Esophagus squamous epithelium (tissue), 4 donors: ENCODE data around the gene TBC1D19.

ENCODE experiments used
- POLR2A ChIP-seq, 4 donors: fragments of 450-650 bp; IDR thresholded peaks; one replicate each; pipeline ENCODE4 v1.6.1; 2017; ENCODE audit warnings: antibody characterized with exemption in 4 of 4, mild to moderate bottlenecking in 4 of 4, moderate library complexity in 3 of 4
- TF ChIP-seq, protein P1 (sequence below), 6 experiments: fragments of 450-650 bp in 4 of 6; fragments of 200-600 bp in 2 of 6; sonication (generic) in 2 of 6; IDR thresholded peaks; one replicate each; pipeline ENCODE4 v1.5.1; 2016 to 2019; ENCODE audit warnings: antibody characterized with exemption in 6 of 6, mild to moderate bottlenecking in 4 of 6, moderate library complexity in 4 of 6

DNA sequence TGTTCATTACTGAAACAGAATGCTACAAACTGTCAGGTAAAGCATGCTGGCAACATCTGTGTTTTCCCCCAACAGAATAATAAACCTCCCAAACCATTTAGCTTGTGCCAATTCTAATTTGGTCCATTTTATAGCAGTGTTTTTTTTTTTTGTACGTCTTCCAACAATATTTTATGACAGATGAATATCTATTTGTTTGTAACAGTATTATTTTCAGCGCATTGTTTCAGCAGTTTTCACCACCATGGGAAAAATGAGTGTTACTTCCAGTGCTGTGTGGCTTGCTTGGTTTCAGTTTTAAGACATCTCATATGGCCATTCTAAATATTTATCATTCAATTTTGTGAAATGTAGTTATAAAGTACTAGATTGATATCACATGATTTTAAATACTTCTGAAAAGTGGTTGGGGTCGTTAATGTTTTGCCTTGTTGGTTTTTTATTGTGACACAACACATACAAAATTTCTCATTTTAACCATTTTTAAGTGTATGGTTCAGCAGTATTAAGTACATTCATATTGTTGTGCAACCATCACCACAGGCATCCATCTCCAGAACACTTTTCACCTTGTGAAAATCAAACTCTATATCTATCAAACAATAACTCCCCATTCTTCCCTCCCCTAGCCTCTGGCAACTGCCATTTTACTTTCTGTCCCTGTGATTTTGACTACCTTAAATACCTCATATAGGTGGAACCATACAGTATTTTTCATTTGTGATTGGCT, 25.6 kb upstream of the TBC1D19 start:
- TF ChIP-seq, protein P1, sequence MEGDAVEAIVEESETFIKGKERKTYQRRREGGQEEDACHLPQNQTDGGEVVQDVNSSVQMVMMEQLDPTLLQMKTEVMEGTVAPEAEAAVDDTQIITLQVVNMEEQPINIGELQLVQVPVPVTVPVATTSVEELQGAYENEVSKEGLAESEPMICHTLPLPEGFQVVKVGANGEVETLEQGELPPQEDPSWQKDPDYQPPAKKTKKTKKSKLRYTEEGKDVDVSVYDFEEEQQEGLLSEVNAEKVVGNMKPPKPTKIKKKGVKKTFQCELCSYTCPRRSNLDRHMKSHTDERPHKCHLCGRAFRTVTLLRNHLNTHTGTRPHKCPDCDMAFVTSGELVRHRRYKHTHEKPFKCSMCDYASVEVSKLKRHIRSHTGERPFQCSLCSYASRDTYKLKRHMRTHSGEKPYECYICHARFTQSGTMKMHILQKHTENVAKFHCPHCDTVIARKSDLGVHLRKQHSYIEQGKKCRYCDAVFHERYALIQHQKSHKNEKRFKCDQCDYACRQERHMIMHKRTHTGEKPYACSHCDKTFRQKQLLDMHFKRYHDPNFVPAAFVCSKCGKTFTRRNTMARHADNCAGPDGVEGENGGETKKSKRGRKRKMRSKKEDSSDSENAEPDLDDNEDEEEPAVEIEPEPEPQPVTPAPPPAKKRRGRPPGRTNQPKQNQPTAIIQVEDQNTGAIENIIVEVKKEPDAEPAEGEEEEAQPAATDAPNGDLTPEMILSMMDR (IDR thresholded peaks at IDR 0.05), result no peak
- no peak for TF ChIP-seq POLR2A (IDR thresholded peaks at IDR 0.05)
